Panc1 (cell line): ENCODE measurements around the gene ZNF470. TPM values are rescaled to one million over a fixed set of nuclear protein-coding genes. Genes with fewer than 3 reads are reported as not detected.

ENCODE experiments used
- ATAC-seq: fragments of 200-7000 bp; cut with Tn5 transposase; 2 replicates; pipeline ENCODE4 v1.9.1; 2020; ENCODE audit warnings: mild to moderate bottlenecking, moderate library complexity
- BruUV-seq: library from RNA; stranded (reverse); fragments of 400-500 nt; replicated peaks from 2 replicates; lab custom pipeline; 2021; lab: Mats Ljungman, UMichigan
- CTCF ChIA-PET: fragments of 300-600 bp; sonication (Branson Sonifier 250); formaldehyde crosslinking; loops from one replicate; lab custom pipeline; 2022; ENCODE audit warnings: antibody characterized with exemption; lab: Charles Lee
- POLR2A ChIA-PET: fragments of 300-600 bp; sonication (Branson Sonifier 250); formaldehyde crosslinking; loops from one replicate; lab custom pipeline; 2022; ENCODE audit warnings: antibody characterized with exemption; lab: Charles Lee
- DNase-seq: peaks from one replicate; pipeline ENCODE4 v3.0.0-alpha.2; 2010; ENCODE audit warnings: low read depth, low spot score
- H3K27ac ChIP-seq: 2 replicates; pipeline ENCODE4 v1.5.1; 2011; ENCODE audit warnings: mild to moderate bottlenecking, low read length, inconsistent platforms
- H3K27me3 ChIP-seq: fragments of 200-500 bp; sonication (Bioruptor generic); 2 replicates; pipeline ENCODE4 v1.6.0; 2014; ENCODE audit warnings: low read length, inconsistent platforms; ENCODE audit not compliant: control insufficient read depth, insufficient read depth
- H3K36me3 ChIP-seq: fragments of 200-500 bp; sonication (Bioruptor generic); 2 replicates; pipeline ENCODE4 v1.5.1; 2014; ENCODE audit warnings: inconsistent platforms, mild to moderate bottlenecking, low read length, moderate library complexity; ENCODE audit not compliant: control insufficient read depth, insufficient read depth
- H3K4me1 ChIP-seq: 2 replicates; pipeline ENCODE4 v1.5.1; 2011; ENCODE audit warnings: inconsistent platforms, mild to moderate bottlenecking, low read length, moderate library complexity; ENCODE audit not compliant: control insufficient read depth, insufficient read depth
- H3K4me3 ChIP-seq, 2 experiments: 2 replicates each; pipeline ENCODE4 v1.5.1; 2011 to 2012; ENCODE audit warnings: low read depth in 2 of 2, low read length in 2 of 2, mild to moderate bottlenecking in 2 of 2, inconsistent platforms in 1 of 2, moderate library complexity in 1 of 2
- H3K9me3 ChIP-seq: fragments of 200-500 bp; sonication (Bioruptor generic); 2 replicates; pipeline ENCODE4 v1.5.1; 2014; ENCODE audit warnings: low read depth, mild to moderate bottlenecking, inconsistent platforms, low read length, moderate library complexity; ENCODE audit not compliant: control insufficient read depth, insufficient read depth
- POLR2AphosphoS5 ChIP-seq: IDR thresholded peaks from 2 replicates; pipeline ENCODE4 v1.6.1; 2012; ENCODE audit warnings: mild to moderate bottlenecking, low read depth, low read length, moderate library complexity
- REST ChIP-seq, 2 experiments: IDR thresholded peaks; 2 replicates each; pipeline ENCODE4 v1.6.1; 2011 to 2012; ENCODE audit warnings: low read depth in 2 of 2, control low read depth in 1 of 2, low read length in 1 of 2, mild to moderate bottlenecking in 1 of 2, moderate library complexity in 1 of 2; ENCODE audit not compliant: insufficient read depth in 1 of 2
- SIN3A ChIP-seq: IDR thresholded peaks from 2 replicates; pipeline ENCODE4 v1.6.1; 2012; ENCODE audit warnings: low read depth, mild to moderate bottlenecking, low read length, moderate library complexity, borderline replicate concordance; ENCODE audit not compliant: insufficient read depth
- TCF7L2 ChIP-seq: IDR thresholded peaks from 2 replicates; pipeline ENCODE4 v1.6.1; 2011; ENCODE audit warnings: mild to moderate bottlenecking, low read depth, low read length, inconsistent platforms
- in situ Hi-C: cut with HindIII; loops from 2 replicates; pipeline ENCODE4 v1.10.0; 2016; ENCODE audit warnings: low sequenced_read_pairs, low pct_unique_long_range_greater_than_20kb
- intact Hi-C: fragments of 100-400 bp; cut with micrococcal nuclease; formaldehyde crosslinking; loops from one replicate; pipeline ENCODE4 v1.10.0; 2022; ENCODE audit not compliant: unreplicated experiment
- total RNA-seq: library from RNA; stranded (reverse); gene quantifications from one replicate; pipeline ENCODE4 v1.2.1, GENCODE V29; 2021; ENCODE audit not compliant: unreplicated experiment
- TF ChIP-seq, protein P1 (sequence below): fragments of 450-650 bp; IDR thresholded peaks from 2 replicates; pipeline ENCODE4 v1.5.1; 2017; ENCODE audit warnings: mild to moderate bottlenecking

Gene ZNF470
- total RNA-seq, 1 experiment from 2014 or later: not detected

DNA sequence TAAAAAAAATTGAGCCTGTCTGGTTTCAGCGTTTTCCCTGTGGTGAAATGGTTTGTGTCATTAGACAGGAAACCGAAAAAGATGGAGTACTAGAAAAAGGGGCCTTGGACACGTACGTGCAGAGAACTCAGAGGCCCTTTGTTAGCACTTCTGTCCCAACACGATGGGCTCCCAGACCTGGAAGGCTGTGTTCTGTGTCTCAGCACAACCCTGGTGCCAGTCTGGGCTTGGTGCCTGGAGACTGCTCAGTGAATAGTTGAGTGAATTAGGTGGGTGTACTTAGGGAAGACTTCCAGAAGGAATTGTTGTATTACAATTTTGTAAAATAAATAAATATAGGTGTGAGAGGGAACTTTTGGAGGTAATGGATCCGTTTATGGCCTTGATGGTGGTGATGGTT lies 36.6 kb downstream of the ZNF470 start:
- no peak for TF ChIP-seq TCF7L2
- no peak for TF ChIP-seq REST (IDR thresholded peaks at IDR 0.05; ENCODE audit: insufficient read depth in 1 of 2, low read depth in 2 of 2, low read length in 1 of 2)
- no peak for TF ChIP-seq POLR2AphosphoS5
- TF ChIP-seq SIN3A: no peak
- TF ChIP-seq, protein P1, sequence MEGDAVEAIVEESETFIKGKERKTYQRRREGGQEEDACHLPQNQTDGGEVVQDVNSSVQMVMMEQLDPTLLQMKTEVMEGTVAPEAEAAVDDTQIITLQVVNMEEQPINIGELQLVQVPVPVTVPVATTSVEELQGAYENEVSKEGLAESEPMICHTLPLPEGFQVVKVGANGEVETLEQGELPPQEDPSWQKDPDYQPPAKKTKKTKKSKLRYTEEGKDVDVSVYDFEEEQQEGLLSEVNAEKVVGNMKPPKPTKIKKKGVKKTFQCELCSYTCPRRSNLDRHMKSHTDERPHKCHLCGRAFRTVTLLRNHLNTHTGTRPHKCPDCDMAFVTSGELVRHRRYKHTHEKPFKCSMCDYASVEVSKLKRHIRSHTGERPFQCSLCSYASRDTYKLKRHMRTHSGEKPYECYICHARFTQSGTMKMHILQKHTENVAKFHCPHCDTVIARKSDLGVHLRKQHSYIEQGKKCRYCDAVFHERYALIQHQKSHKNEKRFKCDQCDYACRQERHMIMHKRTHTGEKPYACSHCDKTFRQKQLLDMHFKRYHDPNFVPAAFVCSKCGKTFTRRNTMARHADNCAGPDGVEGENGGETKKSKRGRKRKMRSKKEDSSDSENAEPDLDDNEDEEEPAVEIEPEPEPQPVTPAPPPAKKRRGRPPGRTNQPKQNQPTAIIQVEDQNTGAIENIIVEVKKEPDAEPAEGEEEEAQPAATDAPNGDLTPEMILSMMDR: no peak
- Histone ChIP-seq H3K4me3 (no peak overlapping the region), H3K27ac (no peak overlapping the region), H3K36me3 (no peaks in the 10 kb centered on the region), H3K9me3 (peaks cover 73% of the 10 kb centered on the region), H3K27me3 (no peaks in the 10 kb centered on the region), H3K4me1 (no peaks in the 10 kb centered on the region)
- no TSS peak for BruUV-seq
- intact Hi-C loops (no loop called here), in situ Hi-C loops (no loop called here)
- DNase-seq (no peak), ATAC-seq (no peak)
- ChIA-PET CTCF (no interaction called here), POLR2A (no interaction called here)

DNA sequence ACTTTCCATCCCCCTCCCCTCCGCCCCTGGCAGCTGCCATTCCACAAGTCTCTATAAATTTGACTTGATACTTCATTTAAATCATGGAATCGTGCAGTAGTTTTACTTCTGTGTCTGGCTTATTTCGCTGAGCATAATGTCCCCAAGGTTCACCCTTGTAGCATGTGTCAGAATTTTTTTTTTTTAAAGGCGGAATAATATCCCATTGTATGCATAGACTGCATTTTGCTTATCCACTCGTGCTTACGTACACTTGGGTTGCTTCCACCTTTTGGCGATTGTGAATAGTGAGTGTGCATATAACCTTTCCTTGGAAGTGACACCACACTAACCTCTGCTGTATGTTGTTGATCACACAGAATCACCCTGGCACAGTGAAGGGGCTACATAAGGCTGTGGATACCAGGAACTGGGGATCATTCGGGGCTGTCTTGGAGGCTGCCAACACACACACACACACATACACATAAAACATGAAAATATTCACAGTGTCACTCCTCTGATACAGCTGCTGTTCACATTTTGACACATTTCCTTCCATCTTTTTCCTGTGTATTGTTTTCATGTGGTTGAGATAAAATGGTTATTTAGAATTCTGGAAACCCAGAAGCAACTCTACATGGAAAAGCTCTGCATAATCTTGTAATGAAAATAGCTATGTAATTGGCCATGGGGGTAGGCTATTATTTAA lies 41.2 kb downstream of the ZNF470 start:
- H3K4me1 ChIP-seq: no peaks in the 10 kb centered on the region
- H3K4me3 ChIP-seq: no peak overlapping the region
- H3K36me3 ChIP-seq: no peaks in the 10 kb centered on the region
- peaks cover 70% of the 10 kb centered on the region for H3K9me3 ChIP-seq
- in situ Hi-C loops (no loop called here), intact Hi-C loops (no loop called here)
- POLR2A ChIA-PET: no interaction called here
- no peak overlapping the region for H3K27ac ChIP-seq
- DNase-seq (no peak), ATAC-seq (no peak)
- TF ChIP-seq, protein P1: no peak
- TF ChIP-seq TCF7L2: no peak
- TF ChIP-seq POLR2AphosphoS5: no peak
- TF ChIP-seq REST (IDR thresholded peaks at IDR 0.05; ENCODE audit: insufficient read depth in 1 of 2, low read depth in 2 of 2, low read length in 1 of 2): no peak
- BruUV-seq: no TSS peak
- no peaks in the 10 kb centered on the region for H3K27me3 ChIP-seq
- CTCF ChIA-PET: no interaction called here
